Thyroid gland (tissue), 4 donors: ENCODE measurements around the gene LARGE1. TPM values are rescaled to one million over a fixed set of nuclear protein-coding genes. Genes with fewer than 3 reads are reported as not detected.

Experiments used
- DNase-seq, 2 donors: peaks; one replicate each; pipeline ENCODE4 v3.0.0-alpha.2; 2019
- H3K27ac ChIP-seq, 3 donors: fragments of 200-600 bp; sonication (generic); 1 replicate in 2 of 3; 2 replicates in 1 of 3; pipeline ENCODE4 v1.5.1; 2016 to 2019; ENCODE audit warnings: mild to moderate bottlenecking in 1 of 3, moderate library complexity in 1 of 3
- H3K27me3 ChIP-seq: fragments of 200-600 bp; sonication (generic); one replicate; pipeline ENCODE4 v1.5.1; 2019
- H3K36me3 ChIP-seq, 2 donors: fragments of 200-600 bp; sonication (generic); one replicate each; pipeline ENCODE4 v1.5.1; 2016 to 2019
- H3K4me1 ChIP-seq, 2 donors: fragments of 200-600 bp; sonication (generic); one replicate each; pipeline ENCODE4 v1.5.1; 2017 to 2019
- H3K4me3 ChIP-seq, 3 donors: fragments of 200-600 bp; sonication (generic); replicated peaks in 1 of 3; 1 replicate in 2 of 3; 2 replicates in 1 of 3; pipeline ENCODE4 v1.5.1; 2016; ENCODE audit warnings: mild to moderate bottlenecking in 1 of 3
- H3K9me3 ChIP-seq: fragments of 200-600 bp; sonication (generic); one replicate; pipeline ENCODE4 v1.5.1; 2017
- CTCF ChIP-seq, 6 experiments: fragments of 200-600 bp in 3 of 6; fragments of 450-650 bp in 3 of 6; sonication (generic) in 3 of 6; IDR thresholded peaks; one replicate each; pipeline ENCODE4 v1.5.1; 2016 to 2019; ENCODE audit warnings: antibody characterized with exemption in 6 of 6, mild to moderate bottlenecking in 2 of 6, inconsistent platforms in 1 of 6, moderate library complexity in 1 of 6
- POLR2A ChIP-seq, 2 donors: fragments of 450-650 bp; IDR thresholded peaks; one replicate each; pipeline ENCODE4 v1.6.1; 2017; ENCODE audit warnings: antibody characterized with exemption in 2 of 2, mild to moderate bottlenecking in 2 of 2, moderate library complexity in 1 of 2
- WGBS, 2 donors: methylation state at CpG; one replicate each; pipeline ENCODE4 v1.1.5; 2017; 5-methylcytosine and 5-hydroxymethylcytosine counted together
- intact Hi-C: fragments of 100-400 bp; cut with DNase I; formaldehyde crosslinking; loops from one replicate; pipeline ENCODE4 v1.15.1; 2023
- total RNA-seq, 4 donors: library from RNA; depleted of rRNA; stranded (reverse); fragments of >200 nt; gene quantifications; one replicate each; pipeline ENCODE4 v1.2.3, GENCODE V29; 2016

Gene LARGE1
- total RNA-seq, 4 donors from 2014 or later, result 13.6 to 16.3 (median 15.1) TPM

- H3K36me3 ChIP-seq, result no peaks in the 10 kb centered on the region
- DNase-seq, result no peak
- no peak for TF ChIP-seq POLR2A (IDR thresholded peaks at IDR 0.05)
- no peak for TF ChIP-seq CTCF (IDR thresholded peaks at IDR 0.05)
- H3K27me3 ChIP-seq, result no peaks in the 10 kb centered on the region
- no peak overlapping the region for H3K27ac ChIP-seq
- no peaks in the 10 kb centered on the region for H3K9me3 ChIP-seq
- H3K4me1 ChIP-seq, result no peaks in the 10 kb centered on the region
- intact Hi-C loops, result no loop called here
- no peak overlapping the region for H3K4me3 ChIP-seq
- WGBS, 2 donors, result 90 to 95% methylated on average over 2 of the region's 2 CpGs
Measured at GRCh38 chr22:33385611-33386010, 534.7 kb downstream of the LARGE1 start.

GRCh38 chr22:33382436-33382835 lies 537.8 kb downstream of the LARGE1 start:
- H3K4me1 ChIP-seq, result no peaks in the 10 kb centered on the region
- no peak for TF ChIP-seq CTCF (IDR thresholded peaks at IDR 0.05)
- TF ChIP-seq POLR2A (IDR thresholded peaks at IDR 0.05), result no peak
- WGBS, 2 donors, result 89 to 92% methylated on average over 8 of the region's 8 CpGs
- H3K27ac ChIP-seq, result no peak overlapping the region
- no peaks in the 10 kb centered on the region for H3K9me3 ChIP-seq
- DNase-seq, result no peak
- intact Hi-C loops, result no loop called here
- no peaks in the 10 kb centered on the region for H3K27me3 ChIP-seq
- no peaks in the 10 kb centered on the region for H3K36me3 ChIP-seq
- no peak overlapping the region for H3K4me3 ChIP-seq

GRCh38 chr22:33381531-33382406 lies 538.5 kb downstream of the LARGE1 start:
- DNase-seq, result no peak
- no peak overlapping the region for H3K27ac ChIP-seq

GRCh38 chr22:33380789-33381530 lies 539.3 kb downstream of the LARGE1 start:
- H3K9me3 ChIP-seq, result no peaks in the 10 kb centered on the region

More at GRCh38 chr22:33381531-33382406, 538.5 kb downstream of the LARGE1 start:
- Histone ChIP-seq H3K27me3 (no peaks in the 10 kb centered on the region), H3K4me3 (no peak overlapping the region), H3K36me3 (no peaks in the 10 kb centered on the region), H3K4me1 (no peaks in the 10 kb centered on the region), H3K9me3 (no peaks in the 10 kb centered on the region)
- 91 to 97% methylated on average over 9 to 10 of the region's 10 CpGs for WGBS, 2 donors
- intact Hi-C loops, result no loop called here
- TF ChIP-seq POLR2A (IDR thresholded peaks at IDR 0.05), result no peak
- TF ChIP-seq CTCF (IDR thresholded peaks at IDR 0.05), result no peak

More at GRCh38 chr22:33380789-33381530, 539.3 kb downstream of the LARGE1 start:
- intact Hi-C loops, result no loop called here
- no peaks in the 10 kb centered on the region for H3K36me3 ChIP-seq
- TF ChIP-seq POLR2A (IDR thresholded peaks at IDR 0.05) (no peak), CTCF (IDR thresholded peaks at IDR 0.05) (no peak)
- no peaks in the 10 kb centered on the region for H3K27me3 ChIP-seq
- no peak overlapping the region for H3K4me3 ChIP-seq
- no peak overlapping the region for H3K27ac ChIP-seq
- DNase-seq, result no peak
- 85 to 91% methylated on average over 4 of the region's 4 CpGs for WGBS, 2 donors
- no peaks in the 10 kb centered on the region for H3K4me1 ChIP-seq
